HG02678 (cell line): ENCODE data around the gene TOP3A.

Source experiments
- ATAC-seq: cut with Tn5 transposase; IDR thresholded peaks from one replicate; pipeline ENCODE4 v1.9.1; 2021; ENCODE audit warnings: mild to moderate bottlenecking, moderate library complexity; ENCODE audit not compliant: unreplicated experiment

Gene TOP3A

GRCh38 chr17:18235743-18236256 is 79.0 kb downstream of the TOP3A start:
- no peak for ATAC-seq

DNA sequence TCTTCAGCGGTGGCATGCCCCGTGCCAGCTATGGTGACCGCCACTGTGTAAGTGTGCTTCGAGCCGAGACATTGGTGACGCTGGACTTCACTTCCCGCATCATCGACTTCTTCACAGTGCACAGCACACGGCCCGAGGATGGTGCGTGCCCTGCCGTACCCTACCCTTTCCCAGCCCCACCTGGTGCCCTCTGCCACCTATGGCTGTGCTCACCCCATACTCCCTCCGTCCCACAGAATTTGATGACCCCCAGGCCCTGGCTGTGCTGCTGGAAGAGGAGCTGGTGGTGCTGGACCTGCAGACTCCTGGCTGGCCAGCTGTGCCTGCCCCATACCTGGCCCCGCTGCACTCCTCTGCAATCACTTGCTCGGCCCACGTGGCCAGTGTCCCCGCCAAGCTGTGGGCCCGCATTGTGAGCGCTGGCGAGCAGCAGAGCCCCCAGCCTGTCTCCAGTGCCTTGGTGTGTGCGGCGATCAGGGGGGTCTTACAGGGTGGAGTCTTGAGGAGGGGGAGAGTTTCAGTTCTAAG is 79.9 kb downstream of the TOP3A start:
- ATAC-seq = no peak

GRCh38 chr17:18233803-18234518 is 80.8 kb downstream of the TOP3A start:
- no peak for ATAC-seq

DNA sequence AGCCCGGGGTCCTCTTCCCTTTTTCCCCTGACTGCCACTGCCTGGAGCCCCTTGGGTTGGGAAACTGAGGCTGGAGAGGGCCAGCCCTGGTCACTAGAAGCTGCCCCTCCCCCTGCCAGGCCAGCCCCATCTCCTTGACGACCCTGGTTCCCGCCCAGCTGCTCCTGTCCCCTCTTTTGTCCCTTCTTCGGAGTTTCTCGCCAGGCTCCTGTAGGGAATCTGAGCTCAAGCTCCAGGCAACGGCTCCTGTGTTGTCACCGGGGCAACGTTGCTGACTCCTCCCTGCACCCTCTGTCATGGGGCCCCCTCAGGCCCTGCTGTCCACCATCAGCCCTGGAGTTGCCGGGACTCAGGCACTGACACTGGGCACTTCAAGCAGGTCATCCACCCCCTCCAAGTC is 83.6 kb downstream of the TOP3A start:
- no peak for ATAC-seq

GRCh38 chr17:18230288-18231141 is 84.3 kb downstream of the TOP3A start:
- ATAC-seq = no peak

DNA sequence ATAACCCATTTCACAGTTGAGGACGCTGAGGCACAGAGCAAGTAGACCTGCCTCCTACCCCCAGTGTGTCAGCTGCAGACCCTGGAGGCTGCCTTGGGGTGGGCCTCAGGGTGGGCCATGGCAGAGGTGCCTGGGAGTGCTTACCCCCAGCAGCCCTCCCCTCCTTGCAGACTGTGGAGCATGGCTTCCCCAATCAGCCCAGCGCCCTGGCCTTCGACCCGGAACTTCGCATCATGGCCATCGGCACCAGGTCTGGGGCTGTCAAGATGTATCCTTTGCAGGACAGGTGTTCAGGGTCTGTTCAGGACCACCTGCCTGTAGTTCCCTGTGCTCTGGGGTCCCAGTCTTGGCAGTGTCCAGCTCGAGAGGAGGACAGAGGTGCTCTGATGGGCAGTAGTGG is 85.0 kb downstream of the TOP3A start:
- ATAC-seq = no peak

DNA sequence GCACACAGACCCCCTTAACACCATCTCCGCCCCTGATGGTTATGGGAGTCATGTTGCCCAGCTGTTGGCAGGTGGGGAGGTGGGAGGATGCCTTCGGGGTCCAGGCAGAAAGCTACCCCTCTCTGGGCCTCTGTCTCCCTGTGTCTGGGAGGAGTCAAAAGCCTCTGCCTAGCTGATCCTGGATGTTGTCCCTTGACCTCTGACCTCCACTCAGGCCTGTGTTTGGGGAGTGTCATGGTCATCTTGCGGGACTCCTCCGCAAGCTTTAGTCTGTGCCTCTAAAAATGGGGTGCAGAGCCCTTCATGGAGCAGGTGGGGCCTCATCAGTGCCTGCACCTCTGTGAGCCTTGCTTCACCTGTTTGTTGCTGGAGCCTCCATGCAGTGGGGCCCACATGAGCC is 85.5 kb downstream of the TOP3A start:
- no peak for ATAC-seq

DNA sequence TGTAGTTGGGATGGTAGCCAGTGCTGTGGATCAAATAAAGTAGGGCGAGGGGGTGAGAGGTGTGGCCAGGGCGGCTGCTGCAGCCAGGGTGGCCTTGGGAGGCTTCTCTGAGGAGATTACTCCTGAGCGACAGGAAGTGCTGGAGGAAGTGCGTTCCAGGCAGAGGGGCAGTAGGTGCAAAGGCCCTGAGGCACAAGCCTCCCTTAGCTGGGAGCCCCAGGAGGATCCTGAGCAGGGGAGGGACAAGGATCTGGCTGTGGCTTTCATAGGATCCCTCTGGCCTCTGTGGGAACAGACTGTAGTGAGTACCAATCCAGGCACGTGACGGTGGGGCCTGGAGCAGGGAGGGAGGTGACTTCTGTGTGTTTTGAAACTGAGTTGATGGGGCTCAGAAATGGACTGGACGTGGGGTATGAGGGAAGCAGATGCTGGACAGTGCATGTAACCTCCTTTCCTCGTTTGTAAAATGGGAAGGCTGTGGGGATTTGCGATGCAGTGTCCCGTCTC is 86.6 kb downstream of the TOP3A start:
- ATAC-seq = no peak

GRCh38 chr17:18227635-18228034 is 87.2 kb downstream of the TOP3A start:
- ATAC-seq = no peak

DNA sequence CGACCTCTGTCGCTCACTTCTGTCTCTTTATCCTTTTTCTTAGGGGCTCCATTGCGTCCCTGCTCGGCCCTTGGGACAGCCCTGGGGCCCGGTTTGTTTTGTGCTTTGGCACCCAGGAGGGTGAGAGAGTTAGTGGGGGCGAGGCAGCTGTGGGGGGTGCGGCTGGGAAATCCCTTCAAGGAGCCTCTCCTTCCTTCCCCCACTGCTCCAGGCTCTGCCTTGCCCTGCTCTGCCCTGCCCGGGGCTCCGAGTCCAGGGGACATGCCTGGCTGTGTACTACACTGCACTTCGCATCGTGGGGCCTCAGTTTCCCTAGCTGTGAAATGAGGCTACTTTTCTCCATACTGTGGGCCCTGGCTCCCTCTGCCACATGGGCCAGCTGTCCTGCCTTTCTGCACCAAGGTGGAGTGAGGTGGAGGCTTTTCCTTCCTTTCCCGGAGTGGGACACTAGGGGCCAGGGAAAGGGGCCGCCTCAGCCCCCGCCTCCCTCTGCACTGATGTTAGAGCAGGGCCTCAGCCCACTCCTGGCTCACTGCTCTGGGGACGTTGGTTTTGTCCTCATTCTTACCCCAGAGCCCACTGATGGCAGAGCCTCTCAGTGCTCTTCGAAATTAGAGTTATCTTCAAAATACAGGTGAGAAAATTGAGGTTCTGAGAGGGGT is 88.4 kb downstream of the TOP3A start:
- ATAC-seq = no peak

DNA sequence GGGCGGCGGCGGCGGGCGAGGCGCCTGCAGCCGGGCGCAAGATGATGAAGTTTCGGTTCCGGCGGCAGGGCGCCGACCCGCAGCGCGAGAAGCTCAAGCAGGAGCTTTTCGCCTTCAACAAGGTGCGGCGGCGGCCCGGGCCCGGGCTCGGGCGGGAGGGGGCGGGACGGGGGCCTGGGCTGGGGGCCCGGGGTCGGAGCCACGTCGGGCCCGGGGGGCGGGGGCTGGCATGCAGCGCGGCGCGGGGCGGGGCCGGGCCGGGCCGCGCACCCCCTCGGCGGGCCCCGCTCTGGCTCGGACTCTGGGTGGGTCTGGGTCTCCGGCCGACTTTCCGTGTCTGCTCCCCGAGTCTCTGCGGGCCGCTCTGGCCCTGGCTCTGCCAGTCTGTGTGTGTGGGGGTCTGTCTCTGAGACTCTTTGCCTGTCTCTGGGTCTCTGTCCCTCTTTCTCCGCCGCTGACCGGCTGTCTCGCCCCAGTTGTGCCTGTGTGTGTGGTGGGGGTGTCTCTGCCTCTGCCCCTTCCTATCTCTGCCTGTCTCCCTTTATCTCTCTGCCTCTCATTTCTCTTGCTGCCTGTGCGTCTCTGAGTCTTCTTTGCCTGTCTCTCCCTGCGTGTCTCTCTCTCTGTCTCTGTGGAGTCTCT is 89.0 kb downstream of the TOP3A start:
- ATAC-seq = peak; percentile 13

DNA sequence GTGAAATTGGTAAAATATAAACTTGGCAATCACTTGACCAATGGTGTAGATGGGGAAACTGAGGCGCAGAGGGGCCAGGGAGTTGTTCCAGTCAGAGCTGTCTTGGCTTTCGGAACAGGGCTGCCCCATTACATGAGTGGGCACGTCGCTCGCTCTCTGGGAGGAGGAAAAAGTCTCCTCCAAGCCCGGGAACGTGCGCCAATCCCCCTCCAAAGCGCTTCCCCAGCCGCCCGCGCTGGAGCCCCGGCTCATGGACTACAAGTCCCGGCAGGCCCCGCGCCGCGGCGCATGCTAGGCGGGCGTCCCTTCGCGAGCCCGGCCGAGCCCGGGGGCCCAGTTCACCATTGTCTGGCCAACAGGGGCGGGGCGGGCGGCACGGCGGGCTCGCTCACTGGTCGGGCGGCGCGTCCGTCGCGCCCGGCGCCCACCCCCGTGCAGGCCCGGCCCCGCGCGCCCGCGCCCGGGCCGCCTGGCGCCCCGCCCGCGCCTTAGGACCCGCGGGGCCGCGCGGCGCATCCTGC is 89.6 kb downstream of the TOP3A start, which contains the start of gene LLGL1:
Gene LLGL1 (plus strand): TSS at position 515 of the 521 bp plus-strand sequence. CDS start 48 bp downstream, outside the sequence.
- ATAC-seq = peak; percentile 90

- ATAC-seq = no peak
Measured at GRCh38 chr17:18224387-18225120, 90.2 kb downstream of the TOP3A start.

DNA sequence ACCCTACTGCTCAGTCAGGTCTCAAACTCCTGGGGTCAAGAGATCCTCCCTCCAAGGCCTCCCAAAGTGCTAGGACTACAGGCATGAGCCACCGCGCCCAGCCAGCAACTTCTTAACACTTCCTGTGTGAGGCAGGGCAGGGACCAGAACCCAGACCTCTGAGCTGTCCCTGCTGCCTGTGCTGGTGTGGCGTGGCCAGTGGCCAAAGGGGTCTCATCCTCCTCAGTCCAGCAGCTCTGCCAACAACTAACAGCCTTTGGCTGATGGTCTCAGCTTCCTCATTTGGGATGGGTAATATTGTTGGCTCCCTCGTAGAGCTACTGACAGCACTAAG is 90.8 kb downstream of the TOP3A start:
- ATAC-seq = no peak
